ACC112 (cell line): Measurements from ENCODE around the gene SYNGR3.
A peak's percentile ranks its signal among the peaks of the same experiment; 100 is the strongest.

Experiments
- H2AFZ ChIP-seq: fragments of 200-600 bp; sonication (generic); one replicate; pipeline ENCODE4 v1.6.0; 2017; ENCODE audit warnings: antibody characterized with exemption, low read length; ENCODE audit not compliant: unreplicated experiment
- H3K27ac ChIP-seq: fragments of 200-600 bp; sonication (generic); 2 replicates; pipeline ENCODE4 v1.5.1; 2014; ENCODE audit warnings: low read depth, mild to moderate bottlenecking, antibody characterized with exemption, low read length, moderate library complexity
- H3K27me3 ChIP-seq: fragments of 200-600 bp; sonication (generic); 2 replicates; pipeline ENCODE4 v1.6.1; 2014; ENCODE audit warnings: mild to moderate bottlenecking, antibody characterized with exemption, low read length, moderate library complexity, mixed read lengths; ENCODE audit not compliant: insufficient read depth
- H3K36me3 ChIP-seq: fragments of 200-600 bp; sonication (generic); 2 replicates; pipeline ENCODE4 v1.6.1; 2016; ENCODE audit warnings: mild to moderate bottlenecking, antibody characterized with exemption, low read length, moderate library complexity, mixed read lengths; ENCODE audit not compliant: insufficient read depth
- H3K4me1 ChIP-seq: fragments of 200-600 bp; sonication (generic); one replicate; pipeline ENCODE4 v1.6.1; 2016; ENCODE audit warnings: low read length, mixed read lengths; ENCODE audit not compliant: insufficient read depth, unreplicated experiment, control insufficient read depth
- H3K4me3 ChIP-seq: fragments of 200-600 bp; sonication (generic); 2 replicates; pipeline ENCODE4 v1.5.1; 2014; ENCODE audit warnings: mild to moderate bottlenecking, low read depth, low read length
- H3K79me2 ChIP-seq: fragments of 200-600 bp; sonication (generic); one replicate; pipeline ENCODE4 v1.6.0; 2016; ENCODE audit warnings: low read length; ENCODE audit not compliant: control insufficient read depth, unreplicated experiment, insufficient read depth

The SYNGR3 gene, protein sequence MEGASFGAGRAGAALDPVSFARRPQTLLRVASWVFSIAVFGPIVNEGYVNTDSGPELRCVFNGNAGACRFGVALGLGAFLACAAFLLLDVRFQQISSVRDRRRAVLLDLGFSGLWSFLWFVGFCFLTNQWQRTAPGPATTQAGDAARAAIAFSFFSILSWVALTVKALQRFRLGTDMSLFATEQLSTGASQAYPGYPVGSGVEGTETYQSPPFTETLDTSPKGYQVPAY

DNA sequence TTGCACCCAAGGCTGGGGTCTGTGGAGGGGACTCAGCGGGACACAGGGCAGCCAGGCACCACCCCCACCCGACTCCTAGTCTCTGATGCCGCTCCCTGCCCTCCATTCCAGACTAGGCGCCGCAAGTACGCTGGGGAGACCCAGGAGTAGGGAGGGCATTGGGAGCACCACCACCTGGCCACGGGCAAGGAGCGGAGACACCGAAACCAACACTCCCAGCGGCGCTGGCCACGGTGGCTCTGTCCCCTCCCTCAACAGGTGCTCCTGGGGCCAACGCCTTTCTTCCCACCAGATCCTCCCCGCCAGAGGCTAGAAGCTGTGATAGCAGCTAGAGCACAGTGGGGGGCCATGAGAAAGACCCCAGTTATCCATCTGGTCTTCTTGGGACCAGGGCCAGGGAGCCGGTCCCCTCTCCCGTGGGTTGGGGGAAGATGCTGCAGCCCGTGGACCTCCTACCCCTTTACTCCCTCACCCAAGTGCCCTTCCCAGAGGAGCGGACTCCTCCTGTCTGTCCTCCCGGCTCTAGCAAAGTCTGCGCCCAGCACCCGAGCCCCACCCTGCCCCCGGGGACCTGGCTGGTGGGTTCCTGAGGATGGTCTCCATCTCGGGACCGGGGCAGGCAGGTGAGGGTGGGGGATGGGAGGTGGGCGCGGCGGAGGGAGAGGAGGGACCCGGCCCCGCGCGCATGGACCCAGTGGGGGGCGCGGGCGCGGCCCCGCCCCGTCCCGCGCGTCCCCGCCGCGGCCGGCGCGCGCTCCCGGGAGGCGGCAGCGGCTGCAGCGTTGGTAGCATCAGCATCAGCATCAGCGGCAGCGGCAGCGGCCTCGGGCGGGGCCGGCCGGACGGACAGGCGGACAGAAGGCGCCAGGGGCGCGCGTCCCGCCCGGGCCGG, at the start of gene SYNGR3:
Gene SYNGR3, plus strand, starts transcription at position 762 of the 892 bp plus-strand sequence. CDS start 133 bp downstream, outside the sequence.
- Histone ChIP-seq H2AFZ (no peak within 1 kb of the TSS), H3K4me3 (peak within 1 kb of the TSS; percentile 62)

DNA sequence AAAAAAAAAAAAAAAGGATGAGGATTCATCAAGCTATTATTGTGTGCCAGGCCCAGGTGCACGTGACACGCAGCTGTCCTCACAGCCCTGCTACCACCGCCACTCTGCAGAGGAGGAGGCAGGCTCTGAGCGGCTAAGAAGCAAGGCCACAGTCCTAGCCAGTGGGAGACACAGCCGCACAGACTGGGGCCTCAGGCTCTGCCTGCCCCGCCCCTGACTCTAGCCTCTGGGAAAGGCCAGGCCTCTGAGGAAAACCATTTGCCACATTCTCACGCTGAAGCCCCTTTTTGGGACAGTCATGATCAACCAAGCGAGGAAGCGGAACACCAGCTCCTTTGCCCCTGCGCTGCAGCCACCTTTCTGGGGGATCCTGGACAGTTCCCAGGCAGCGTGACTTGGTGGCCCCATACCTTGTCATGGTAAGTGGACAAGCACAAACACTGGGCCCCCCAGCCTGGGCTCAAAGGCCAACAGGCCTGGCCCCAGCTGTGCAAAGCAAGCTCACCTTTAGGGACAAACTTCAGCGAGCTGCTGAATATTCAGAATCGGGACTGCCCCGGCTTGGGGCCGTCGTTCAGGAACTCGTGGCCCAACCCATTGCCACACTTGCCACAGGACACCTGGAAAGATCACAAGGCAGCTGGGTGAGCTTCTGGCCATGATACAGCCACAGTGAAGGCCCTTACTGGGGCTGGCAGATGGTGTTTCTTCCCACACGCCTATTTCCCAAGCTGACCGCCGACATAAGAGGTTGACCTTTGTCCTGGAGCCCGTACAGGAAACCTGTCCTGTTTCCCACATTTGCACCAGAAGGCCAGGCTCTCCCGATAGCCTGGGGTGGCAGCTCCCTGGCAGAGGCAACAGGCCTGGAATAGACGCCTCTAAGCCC, 49.3 kb upstream of the SYNGR3 start:
- H2AFZ ChIP-seq: no peak overlapping the region
- H3K27me3 ChIP-seq: no peaks in the 10 kb centered on the region
- peaks cover 10% of the 10 kb centered on the region for H3K4me1 ChIP-seq
- no peak overlapping the region for H3K4me3 ChIP-seq
- no peak overlapping the region for H3K27ac ChIP-seq
- no peaks in the 10 kb centered on the region for H3K79me2 ChIP-seq
- H3K36me3 ChIP-seq: no peaks in the 10 kb centered on the region

More for the DNA sequence above, at the start of gene SYNGR3:
- Histone ChIP-seq H3K36me3 (peaks cover 6% of the 10 kb centered on the region; the same call in 1 of the 2 replicates), H3K79me2 (peaks cover 15% of the 10 kb centered on the region), H3K27ac (no peak within 1 kb of the TSS), H3K4me1 (peaks cover 25% of the 10 kb centered on the region), H3K27me3 (peaks cover 24% of the 10 kb centered on the region)

DNA sequence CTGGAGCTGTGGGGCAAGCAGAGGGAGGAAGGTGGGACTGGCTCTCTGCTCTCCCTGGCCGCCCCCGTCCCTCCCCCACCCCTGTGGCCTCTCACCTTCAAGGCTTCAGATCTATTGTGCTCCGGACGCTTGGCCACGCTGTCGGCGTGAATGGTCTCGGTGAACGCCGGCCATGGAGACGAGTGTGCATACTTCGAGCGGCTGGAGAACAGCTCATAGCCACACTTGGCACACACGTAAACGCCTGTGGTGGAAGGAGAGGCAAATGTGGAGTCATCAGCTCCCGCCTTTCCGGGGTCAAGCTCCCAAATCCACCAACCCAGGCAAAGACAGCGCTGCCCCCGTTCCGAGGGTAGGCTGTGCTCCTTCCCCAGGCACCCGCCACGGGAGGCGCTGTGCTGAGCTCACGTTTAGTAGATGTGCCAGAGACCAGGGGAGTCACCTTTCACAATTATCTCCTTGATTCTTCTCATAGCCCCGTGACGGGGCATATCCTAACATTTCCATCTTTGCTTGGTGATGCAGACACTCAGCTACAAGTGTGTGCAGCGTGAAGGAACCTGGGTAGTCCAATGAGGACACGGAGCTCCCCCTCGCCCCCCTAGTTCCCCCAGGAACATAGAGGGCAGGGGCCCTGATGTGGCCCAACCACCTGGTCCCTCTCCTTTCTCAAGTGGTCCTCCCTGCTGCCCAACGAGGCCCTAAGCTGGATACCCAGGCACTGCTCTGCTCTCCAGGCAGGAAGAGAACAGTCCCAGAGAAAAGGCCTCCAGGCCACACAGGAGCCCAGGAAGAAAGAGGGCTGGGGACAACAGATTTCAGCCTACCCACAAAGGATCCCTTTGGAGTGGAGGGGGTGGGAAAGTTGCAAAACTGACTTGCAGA, 48.4 kb upstream of the SYNGR3 start:
- no peaks in the 10 kb centered on the region for H3K27me3 ChIP-seq
- peak overlapping the region; percentile 91 for H3K4me3 ChIP-seq
- H3K27ac ChIP-seq: no peak overlapping the region
- H2AFZ ChIP-seq: no peak overlapping the region
- no peaks in the 10 kb centered on the region for H3K36me3 ChIP-seq
- H3K4me1 ChIP-seq: peaks cover 10% of the 10 kb centered on the region
- H3K79me2 ChIP-seq: no peaks in the 10 kb centered on the region

DNA sequence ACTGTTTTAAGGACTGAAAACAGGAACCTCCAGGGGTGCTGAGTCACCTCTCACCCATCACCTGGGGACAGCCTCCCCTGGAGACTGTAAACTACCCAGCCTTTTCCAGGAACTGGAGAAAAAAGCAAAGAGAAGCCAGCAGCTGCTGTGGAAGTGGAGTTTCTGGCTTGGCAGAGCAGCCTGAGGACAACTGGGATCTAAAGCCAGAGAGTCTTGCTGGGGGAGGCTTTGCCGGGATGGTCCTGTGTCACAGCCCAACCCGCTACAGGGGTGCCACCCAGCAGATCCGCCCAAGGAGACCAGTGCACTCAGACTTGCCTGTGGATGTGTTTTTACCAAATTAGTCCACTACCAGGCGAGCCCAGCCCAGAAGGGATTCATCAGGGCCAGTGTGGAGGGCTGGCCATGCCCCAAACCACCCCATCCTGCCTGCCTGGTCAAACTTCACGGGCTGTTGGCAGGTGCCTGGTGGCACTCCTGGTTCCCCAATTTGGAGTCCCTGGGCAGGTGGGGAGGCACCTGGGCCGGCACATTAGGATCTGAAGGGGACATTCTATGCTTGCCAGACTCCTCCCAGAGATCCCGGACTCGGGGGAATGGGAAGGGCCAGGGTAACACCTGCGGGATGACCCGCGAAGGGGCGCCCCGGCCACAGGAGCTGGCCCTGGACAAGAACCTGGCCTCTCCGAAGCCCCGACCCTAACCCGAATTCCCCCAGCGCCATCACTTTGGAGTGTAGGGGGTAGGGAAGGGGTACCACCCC, 47.5 kb upstream of the SYNGR3 start:
- Histone ChIP-seq H2AFZ (peak overlapping the region; percentile 59), H3K27ac (no peak overlapping the region)

DNA sequence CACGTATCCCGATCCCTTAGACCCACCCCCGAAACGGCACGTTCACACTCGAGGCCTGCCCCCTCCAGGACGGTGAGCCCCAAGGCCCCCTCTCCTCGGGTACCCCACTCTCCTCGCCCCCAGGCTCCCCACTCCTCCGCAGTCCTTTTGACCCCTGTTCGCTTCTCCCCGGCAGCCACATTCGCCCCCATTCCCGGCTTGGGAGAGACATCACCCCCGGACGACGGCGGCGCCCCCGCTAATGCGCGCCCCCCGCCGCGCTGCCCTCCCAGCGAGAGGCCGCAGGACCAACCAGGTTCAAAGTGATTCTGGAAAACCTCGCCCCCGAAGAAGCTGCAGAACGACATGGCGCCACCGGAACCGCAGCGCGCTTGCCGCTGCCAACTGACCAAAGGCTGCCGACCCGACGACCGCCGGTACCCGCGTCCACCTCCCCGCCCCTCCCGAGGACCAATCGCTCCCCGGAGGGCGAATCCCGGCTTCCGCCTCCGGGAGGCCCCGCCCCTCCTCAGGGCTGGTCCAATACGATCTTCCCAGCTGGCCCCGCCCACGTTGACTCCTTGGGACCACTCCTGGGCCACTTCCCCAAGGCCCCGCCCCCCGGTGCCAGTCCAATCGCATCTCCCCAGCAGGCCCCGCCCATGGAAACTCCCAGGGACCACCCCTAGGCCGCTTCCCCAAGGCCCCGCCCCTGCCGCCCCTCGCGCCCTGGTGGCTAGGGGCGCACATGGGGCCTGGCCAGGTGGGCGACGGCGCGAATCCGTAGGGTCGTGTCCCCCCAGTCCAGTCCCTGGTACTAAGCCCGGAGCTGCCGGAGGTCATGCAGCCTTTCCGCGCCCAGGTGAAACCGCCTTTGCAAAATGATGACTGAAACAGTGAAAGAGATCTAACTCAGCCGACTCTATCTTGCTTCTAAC, 46.7 kb upstream of the SYNGR3 start, which contains the start of gene MSRB1:
Gene MSRB1, minus strand, starts transcription at position 390 of the 917 bp plus-strand sequence. Its CDS starts 43 bp downstream, at position 347.
- Histone ChIP-seq H2AFZ (peak within 1 kb of the TSS; percentile 77), H3K27ac (no peak within 1 kb of the TSS), H3K27me3 (no peaks in the 10 kb centered on the region), H3K36me3 (no peaks in the 10 kb centered on the region), H3K79me2 (no peaks in the 10 kb centered on the region), H3K4me3 (peak within 1 kb of the TSS; percentile 91), H3K4me1 (peaks cover 10% of the 10 kb centered on the region)

More for the DNA sequence above, 47.5 kb upstream of the SYNGR3 start:
- no peaks in the 10 kb centered on the region for H3K79me2 ChIP-seq
- no peaks in the 10 kb centered on the region for H3K27me3 ChIP-seq
- peak overlapping the region; percentile 91 for H3K4me3 ChIP-seq
- no peaks in the 10 kb centered on the region for H3K36me3 ChIP-seq
- peaks cover 10% of the 10 kb centered on the region for H3K4me1 ChIP-seq

DNA sequence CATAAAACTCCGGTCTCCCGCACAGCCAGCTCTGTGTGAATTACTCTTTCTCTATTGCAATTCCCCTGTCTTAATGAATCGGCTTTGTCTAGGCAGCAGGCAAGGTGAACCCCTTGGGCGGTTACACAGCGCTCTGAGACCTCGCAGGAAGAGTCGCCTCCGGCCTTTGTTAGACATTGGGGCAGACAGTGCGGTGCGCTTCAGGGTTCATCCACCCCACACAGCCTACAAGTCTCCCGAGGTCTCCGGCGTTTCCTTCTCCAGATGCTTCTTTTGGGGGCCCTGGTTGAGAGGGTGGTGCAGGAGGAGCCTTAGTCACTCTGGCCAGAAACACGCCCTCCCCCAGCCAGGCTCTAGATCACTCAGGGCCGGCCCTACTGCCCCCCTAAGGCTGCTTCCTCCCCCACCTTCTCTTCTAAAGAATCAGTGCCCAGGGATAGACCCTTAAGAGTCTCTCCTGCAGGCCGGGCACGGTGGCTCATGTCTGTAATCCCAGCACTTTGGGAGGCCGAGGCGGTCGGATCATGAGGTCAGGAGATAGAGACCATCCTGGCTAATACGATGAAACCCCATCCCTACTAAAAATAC, 45.1 kb upstream of the SYNGR3 start:
- H3K4me3 ChIP-seq: no peak overlapping the region
- no peak overlapping the region for H3K27ac ChIP-seq
- H3K36me3 ChIP-seq: no peaks in the 10 kb centered on the region
- peaks cover 10% of the 10 kb centered on the region for H3K4me1 ChIP-seq
- no peak overlapping the region for H2AFZ ChIP-seq
- no peaks in the 10 kb centered on the region for H3K27me3 ChIP-seq
- no peaks in the 10 kb centered on the region for H3K79me2 ChIP-seq

DNA sequence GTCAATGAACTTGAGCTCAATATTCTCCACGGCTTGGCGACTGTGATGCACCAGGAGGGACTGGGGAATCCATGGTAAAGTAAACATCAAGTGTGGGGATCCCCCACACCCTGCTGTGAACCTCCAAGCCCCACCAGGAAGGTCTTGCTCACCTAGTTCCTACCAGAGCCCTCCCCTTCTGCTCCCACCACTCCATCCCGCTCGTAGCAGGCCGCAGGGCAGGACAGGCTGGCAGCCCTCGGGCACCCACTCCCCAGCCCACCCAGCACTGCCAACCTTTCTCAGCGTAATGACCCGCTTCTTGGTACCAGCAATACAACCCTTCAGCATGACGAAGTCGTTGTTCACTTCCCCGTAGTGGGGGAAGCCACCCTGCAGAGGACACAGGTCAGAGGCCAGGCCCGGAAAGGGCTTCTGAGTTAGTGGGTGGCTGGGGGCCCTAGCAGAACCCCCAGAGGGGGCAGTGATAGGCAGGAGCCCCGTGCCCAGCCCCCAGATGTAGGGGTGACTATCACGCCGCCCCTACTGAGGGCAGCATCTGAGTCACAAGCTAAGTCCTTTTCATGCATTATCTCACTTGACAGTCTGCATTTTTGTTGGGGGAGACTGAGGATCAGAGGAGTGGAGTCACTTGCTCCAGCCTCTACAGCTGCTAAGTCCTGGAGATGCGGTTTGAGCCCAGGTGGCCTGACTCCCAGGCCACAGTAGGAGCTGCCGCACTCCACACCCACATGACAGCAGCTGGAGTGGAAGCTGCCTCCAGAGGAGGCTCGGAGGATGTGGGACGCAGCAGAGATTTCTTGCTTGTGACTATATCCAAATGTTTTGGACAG, 44.0 kb upstream of the SYNGR3 start:
- no peaks in the 10 kb centered on the region for H3K36me3 ChIP-seq

More for the DNA sequence above, 44.0 kb upstream of the SYNGR3 start:
- Histone ChIP-seq H3K27me3 (no peaks in the 10 kb centered on the region), H3K4me3 (no peak overlapping the region), H3K27ac (no peak overlapping the region), H2AFZ (no peak overlapping the region), H3K4me1 (peaks cover 10% of the 10 kb centered on the region), H3K79me2 (no peaks in the 10 kb centered on the region)
